Tibial nerve (tissue), 4 donors: Measurements from ENCODE around the gene NEXMIF. TPM values are rescaled to one million over a fixed set of nuclear protein-coding genes. Genes with fewer than 3 reads are reported as not detected.
"Not testable (repeated sequence)": the region's sequence is repeated elsewhere in the genome, so short reads cannot be mapped to it uniquely, and the experiment has no call there.

Source experiments
- DNase-seq, 2 donors: peaks; one replicate each; pipeline ENCODE4 v3.0.0-alpha.2; 2019; ENCODE audit warnings: low spot score in 2 of 2
- H3K27ac ChIP-seq, 4 donors: fragments of 200-600 bp; sonication (generic) in 3 of 4; one replicate each; pipeline ENCODE4 v1.5.1; 2017 to 2019; ENCODE audit warnings: mild to moderate bottlenecking in 1 of 4
- H3K27me3 ChIP-seq, 2 donors: fragments of 200-600 bp; sonication (generic) in 1 of 2; one replicate each; pipeline versions ENCODE4 v1.5.1 to v1.6.0; 2017 to 2019
- H3K36me3 ChIP-seq, 3 donors: fragments of 200-600 bp; sonication (generic); one replicate each; pipeline ENCODE4 v1.5.1; 2018 to 2019
- H3K4me1 ChIP-seq, 4 donors: fragments of 200-600 bp; sonication (generic) in 3 of 4; one replicate each; pipeline ENCODE4 v1.5.1; 2017 to 2019
- H3K4me3 ChIP-seq, 4 donors: fragments of 200-600 bp; sonication (generic) in 3 of 4; one replicate each; pipeline ENCODE4 v1.5.1; 2017 to 2019; ENCODE audit warnings: mild to moderate bottlenecking in 1 of 4, moderate library complexity in 1 of 4
- H3K9me3 ChIP-seq, 4 donors: fragments of 200-600 bp; sonication (generic) in 3 of 4; one replicate each; pipeline ENCODE4 v1.5.1; 2017 to 2019
- EP300 ChIP-seq, 2 donors: sonication (generic); formaldehyde crosslinking; IDR thresholded peaks; one replicate each; pipeline ENCODE4 v1.6.1; 2017; ENCODE audit warnings: antibody characterized with exemption in 2 of 2, mild to moderate bottlenecking in 1 of 2
- POLR2A ChIP-seq, 2 donors: fragments of 450-650 bp; IDR thresholded peaks; one replicate each; pipeline ENCODE4 v1.6.1; 2017; ENCODE audit warnings: antibody characterized with exemption in 2 of 2, mild to moderate bottlenecking in 2 of 2, moderate library complexity in 2 of 2
- WGBS, 2 donors: methylation state at CpG; one replicate each; pipeline ENCODE4 v1.1.5; 2018; 5-methylcytosine and 5-hydroxymethylcytosine counted together
- total RNA-seq, 4 donors: library from RNA; depleted of rRNA; stranded (reverse); fragments of >200 nt; gene quantifications; one replicate each; pipeline ENCODE4 v1.1.0, GENCODE V29; 2016
- TF ChIP-seq, protein P1 (sequence below), 5 experiments: fragments of 200-600 bp in 3 of 5; fragments of 450-650 bp in 2 of 5; sonication (generic) in 3 of 5; IDR thresholded peaks; one replicate each; pipeline ENCODE4 v1.5.1; 2016 to 2019; ENCODE audit warnings: antibody characterized with exemption in 5 of 5, mild to moderate bottlenecking in 3 of 5, moderate library complexity in 2 of 5

NEXMIF gene
- total RNA-seq, 4 donors from 2014 or later = 0.78 to 2.1 (median 1.1) TPM

DNA sequence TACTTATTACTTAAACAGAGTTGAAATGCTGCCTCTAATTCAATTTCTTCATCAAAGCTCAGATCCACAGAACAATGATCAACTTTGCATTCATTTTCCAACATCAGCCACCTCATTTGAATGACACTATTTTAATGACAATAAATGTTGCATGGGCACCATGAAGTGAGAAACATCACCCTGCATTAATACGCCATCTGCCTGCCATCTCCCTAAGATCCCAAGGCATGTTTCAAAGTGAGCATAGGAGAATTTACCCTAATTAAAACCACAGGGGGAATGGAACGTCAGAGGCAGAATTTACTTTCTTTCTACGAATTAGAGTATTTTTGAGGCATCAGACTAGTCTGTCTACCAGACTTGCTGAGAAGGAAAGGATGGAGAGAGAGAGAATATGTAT is 32.7 kb downstream of the NEXMIF start:
- no peaks in the 10 kb centered on the region for H3K9me3 ChIP-seq
- H3K36me3 ChIP-seq = no peaks in the 10 kb centered on the region
- H3K4me1 ChIP-seq = no peaks in the 10 kb centered on the region
- TF ChIP-seq, protein P1, sequence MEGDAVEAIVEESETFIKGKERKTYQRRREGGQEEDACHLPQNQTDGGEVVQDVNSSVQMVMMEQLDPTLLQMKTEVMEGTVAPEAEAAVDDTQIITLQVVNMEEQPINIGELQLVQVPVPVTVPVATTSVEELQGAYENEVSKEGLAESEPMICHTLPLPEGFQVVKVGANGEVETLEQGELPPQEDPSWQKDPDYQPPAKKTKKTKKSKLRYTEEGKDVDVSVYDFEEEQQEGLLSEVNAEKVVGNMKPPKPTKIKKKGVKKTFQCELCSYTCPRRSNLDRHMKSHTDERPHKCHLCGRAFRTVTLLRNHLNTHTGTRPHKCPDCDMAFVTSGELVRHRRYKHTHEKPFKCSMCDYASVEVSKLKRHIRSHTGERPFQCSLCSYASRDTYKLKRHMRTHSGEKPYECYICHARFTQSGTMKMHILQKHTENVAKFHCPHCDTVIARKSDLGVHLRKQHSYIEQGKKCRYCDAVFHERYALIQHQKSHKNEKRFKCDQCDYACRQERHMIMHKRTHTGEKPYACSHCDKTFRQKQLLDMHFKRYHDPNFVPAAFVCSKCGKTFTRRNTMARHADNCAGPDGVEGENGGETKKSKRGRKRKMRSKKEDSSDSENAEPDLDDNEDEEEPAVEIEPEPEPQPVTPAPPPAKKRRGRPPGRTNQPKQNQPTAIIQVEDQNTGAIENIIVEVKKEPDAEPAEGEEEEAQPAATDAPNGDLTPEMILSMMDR (IDR thresholded peaks at IDR 0.05) = no peak
- no peak for TF ChIP-seq EP300 (IDR thresholded peaks at IDR 0.05)
- no peak for TF ChIP-seq POLR2A (IDR thresholded peaks at IDR 0.05)
- WGBS, 2 donors = 58 to 69% methylated on average over 3 of the region's 3 CpGs
- H3K4me3 ChIP-seq = no peak overlapping the region
- DNase-seq = no peak
- H3K27me3 ChIP-seq = no peaks in the 10 kb centered on the region
- no peak overlapping the region for H3K27ac ChIP-seq

DNA sequence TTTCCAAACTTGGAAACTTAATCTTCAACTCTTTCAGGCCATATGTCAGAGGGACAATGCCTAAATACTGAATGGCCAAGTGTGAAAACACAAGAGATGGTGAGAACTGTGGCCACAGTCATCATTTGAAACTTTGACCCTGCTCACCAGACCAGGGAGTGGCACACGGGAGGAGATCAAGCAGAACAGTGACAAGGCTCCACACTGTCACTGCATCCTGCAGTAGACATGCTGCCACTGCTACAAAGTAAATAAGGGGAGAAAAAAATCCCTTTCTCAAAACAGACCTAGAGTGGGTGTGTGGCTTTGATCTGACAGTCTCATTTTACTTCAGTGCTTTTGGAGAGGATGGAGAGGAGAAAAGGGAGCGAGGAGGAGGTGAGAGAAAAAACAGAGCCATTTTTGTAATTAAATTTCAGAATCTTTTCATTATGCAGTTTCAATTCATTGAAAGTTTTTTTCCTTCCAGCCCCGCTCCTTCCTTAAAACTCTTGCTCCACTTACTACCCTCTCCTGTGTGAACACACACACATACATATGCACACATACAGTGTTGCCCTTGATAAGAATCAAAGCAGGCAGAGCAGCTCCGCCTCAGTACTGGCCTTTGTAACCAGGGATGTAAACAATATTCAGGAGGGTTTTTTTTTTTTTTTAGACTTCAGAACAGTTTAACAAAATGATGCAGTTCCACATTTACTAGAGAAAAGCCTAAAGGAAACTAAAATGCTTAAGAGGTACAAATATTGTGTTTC is 34.4 kb downstream of the NEXMIF start:
- 51 to 57% methylated on average over 4 of the region's 4 CpGs for whole genome bisulfite sequencing, 2 donors
- H3K4me1 ChIP-seq = no peaks in the 10 kb centered on the region
- DNase-seq = no peak
- no peaks in the 10 kb centered on the region for H3K9me3 ChIP-seq
- H3K27me3 ChIP-seq = no peaks in the 10 kb centered on the region
- no peak overlapping the region for H3K27ac ChIP-seq
- TF ChIP-seq POLR2A (IDR thresholded peaks at IDR 0.05) = no peak
- TF ChIP-seq, protein P1 (IDR thresholded peaks at IDR 0.05) = no peak
- TF ChIP-seq EP300 (IDR thresholded peaks at IDR 0.05) = no peak
- H3K4me3 ChIP-seq = no peak overlapping the region
- H3K36me3 ChIP-seq = no peaks in the 10 kb centered on the region

DNA sequence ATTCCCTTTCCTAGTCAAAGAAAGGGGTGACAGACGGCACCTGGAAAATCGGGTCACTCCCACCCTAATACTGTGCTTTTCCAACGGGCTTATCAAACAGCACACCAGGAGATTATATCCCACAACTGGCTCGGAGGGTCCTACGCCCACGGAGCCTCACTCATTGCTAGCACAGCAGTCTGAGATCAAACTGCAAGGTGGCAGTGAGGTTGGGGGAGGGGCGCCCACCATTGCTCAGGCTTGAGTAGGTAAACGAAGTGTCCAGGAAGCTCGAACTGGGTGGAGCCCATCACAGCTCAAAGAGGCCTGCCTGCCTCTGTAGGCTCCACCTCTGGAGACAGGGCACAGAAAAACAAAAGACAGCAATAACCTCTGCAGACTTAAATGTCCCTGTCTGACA is 42.9 kb downstream of the NEXMIF start:
- not testable (repeated sequence) for DNase-seq, H3K36me3 ChIP-seq

GRCh38 chrX:74865725-74866124 is 59.5 kb downstream of the NEXMIF start:
- WGBS, 2 donors = 82 to 90% methylated on average over 3 to 4 of the region's 4 CpGs
- H3K27me3 ChIP-seq = no peaks in the 10 kb centered on the region
- no peak for DNase-seq
- TF ChIP-seq, protein P1 (IDR thresholded peaks at IDR 0.05) = no peak
- TF ChIP-seq POLR2A (IDR thresholded peaks at IDR 0.05) (no peak), EP300 (IDR thresholded peaks at IDR 0.05) (no peak)
- H3K36me3 ChIP-seq = no peaks in the 10 kb centered on the region
- H3K27ac ChIP-seq = no peak overlapping the region
- no peaks in the 10 kb centered on the region for H3K4me1 ChIP-seq
- peaks cover 0 to 38% (median 7%) of the 10 kb centered on the region in 4 donors for H3K9me3 ChIP-seq
- no peak overlapping the region for H3K4me3 ChIP-seq

More for the DNA sequence above, 42.9 kb downstream of the NEXMIF start:
- not testable (repeated sequence) for H3K27me3 ChIP-seq, H3K4me1 ChIP-seq, H3K4me3 ChIP-seq, H3K9me3 ChIP-seq, H3K27ac ChIP-seq
- 80 to 84% methylated on average over 2 to 9 of the region's 9 CpGs for WGBS, 2 donors

- Histone ChIP-seq H3K4me3 (no peak overlapping the region), H3K9me3 (peaks cover 0 to 52% (median 11%) of the 10 kb centered on the region in 4 donors)
- 49 to 86% methylated on average over 2 of the region's 2 CpGs for WGBS, 2 donors
These were observed 72.0 kb downstream of the NEXMIF start for GRCh38 chrX:74853255-74853654.

More at GRCh38 chrX:74853255-74853654, 72.0 kb downstream of the NEXMIF start:
- Histone ChIP-seq H3K27ac (no peak overlapping the region), H3K27me3 (no peaks in the 10 kb centered on the region), H3K4me1 (no peaks in the 10 kb centered on the region), H3K36me3 (no peaks in the 10 kb centered on the region)
- TF ChIP-seq EP300 (IDR thresholded peaks at IDR 0.05) (no peak), POLR2A (IDR thresholded peaks at IDR 0.05) (no peak)
- TF ChIP-seq, protein P1 (IDR thresholded peaks at IDR 0.05) = no peak
- no peak for DNase-seq
